GM12892 (cell line): ENCODE results near the gene PFKFB4.

Source experiments
- POLR2A ChIP-seq: IDR thresholded peaks from 2 replicates; pipeline ENCODE4 v1.6.1; 2011; ENCODE audit warnings: low read depth, low read length, control low read depth
- POLR2AphosphoS5 ChIP-seq: IDR thresholded peaks from 2 replicates; pipeline ENCODE4 v1.6.1; 2011; ENCODE audit warnings: low read depth, low read length, control low read depth
- TAF1 ChIP-seq: IDR thresholded peaks from 2 replicates; pipeline ENCODE4 v1.6.1; 2011; ENCODE audit warnings: low read depth, mild to moderate bottlenecking, control low read depth, low read length, borderline replicate concordance

DNA sequence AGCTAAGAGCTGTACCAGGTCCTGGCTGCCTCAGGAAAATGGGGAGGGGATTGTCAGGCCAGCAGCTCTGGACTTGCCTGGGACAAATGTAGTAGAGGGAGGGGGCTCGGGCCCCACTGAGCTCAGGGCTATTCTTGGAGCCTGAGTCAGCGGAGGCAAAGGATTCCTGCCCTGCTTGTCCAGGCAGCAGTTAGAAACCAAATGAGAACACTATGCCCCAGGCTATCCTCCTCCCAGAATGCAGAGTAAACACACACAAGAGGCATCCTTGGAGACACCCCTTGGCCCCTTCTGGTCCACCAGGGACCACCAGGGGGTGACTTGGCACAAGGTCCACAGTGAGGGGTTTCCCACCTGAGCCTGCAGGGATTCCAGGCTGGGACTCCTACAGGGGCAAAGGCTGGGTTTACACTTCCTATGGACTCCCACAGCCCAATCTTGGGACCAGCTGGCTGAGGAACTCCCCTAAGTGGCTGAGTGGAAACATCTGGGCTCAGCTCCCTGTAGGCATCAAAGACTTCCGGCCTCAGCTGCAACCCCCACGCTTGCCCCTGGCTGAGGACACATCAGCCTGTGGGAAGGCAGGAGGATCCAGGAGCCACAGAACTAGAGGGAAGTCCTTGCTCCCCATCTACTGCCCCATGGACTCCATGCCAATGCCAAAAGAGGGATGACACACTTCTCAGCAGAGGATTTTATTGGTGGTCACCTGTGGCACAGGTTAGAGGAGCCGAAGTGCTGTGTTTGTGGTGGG, 41.9 kb upstream of the PFKFB4 start:
- TF ChIP-seq TAF1 (no peak), POLR2AphosphoS5 (no peak), POLR2A (no peak)
